CD4-positive, alpha-beta T cell treated with Interleukin-4 for 1 hour (primary cell): ENCODE measurements around the gene AMZ2.

Experiments used
- DNase-seq, 2 donors: peaks; one replicate each; pipeline ENCODE4 v3.0.0-alpha.2; 2020 to 2022

AMZ2 gene

DNA sequence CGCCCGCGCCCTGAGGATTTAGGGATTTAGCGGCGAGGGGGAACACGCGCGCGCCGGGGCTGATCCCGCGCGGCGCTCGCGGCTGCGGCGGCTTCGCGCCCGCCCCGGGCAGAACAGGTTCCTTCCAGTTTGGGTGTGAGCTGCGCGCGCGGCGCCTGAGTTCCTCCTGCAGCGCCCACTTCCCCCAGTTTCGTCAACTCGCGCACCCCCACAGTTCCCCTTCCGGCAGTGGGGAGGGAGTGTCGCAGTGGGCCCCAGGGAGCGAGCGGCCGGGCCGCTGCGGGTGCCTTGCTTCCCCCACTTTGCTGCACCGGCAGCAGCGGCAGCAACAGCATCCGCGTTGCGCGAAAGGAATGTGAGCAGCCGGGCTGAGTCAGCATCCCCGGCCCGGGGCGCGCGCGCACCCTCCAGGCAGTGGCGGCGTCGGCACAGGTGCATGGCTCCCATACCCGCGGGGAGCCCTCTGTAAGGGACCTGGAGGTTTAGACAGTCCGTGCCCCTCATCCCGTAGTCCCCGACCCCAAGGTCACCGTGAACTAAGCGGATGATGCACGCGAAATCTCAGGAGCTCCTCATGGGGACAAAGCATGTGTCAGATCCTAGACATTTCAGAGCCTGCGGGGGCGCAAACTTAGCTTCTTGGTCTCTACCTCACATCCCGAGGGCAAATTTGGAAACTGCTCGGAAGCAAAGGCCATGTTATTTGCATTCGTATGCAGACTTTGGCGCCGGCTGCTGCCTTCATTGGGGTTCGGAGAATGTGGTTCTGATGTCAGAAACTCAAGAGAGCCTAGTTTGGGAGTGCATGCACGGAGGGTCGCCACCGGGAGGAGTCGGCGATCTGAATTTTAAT, 44.2 kb downstream of the AMZ2 start:
- peak; percentile 95 to 96 for DNase-seq

DNA sequence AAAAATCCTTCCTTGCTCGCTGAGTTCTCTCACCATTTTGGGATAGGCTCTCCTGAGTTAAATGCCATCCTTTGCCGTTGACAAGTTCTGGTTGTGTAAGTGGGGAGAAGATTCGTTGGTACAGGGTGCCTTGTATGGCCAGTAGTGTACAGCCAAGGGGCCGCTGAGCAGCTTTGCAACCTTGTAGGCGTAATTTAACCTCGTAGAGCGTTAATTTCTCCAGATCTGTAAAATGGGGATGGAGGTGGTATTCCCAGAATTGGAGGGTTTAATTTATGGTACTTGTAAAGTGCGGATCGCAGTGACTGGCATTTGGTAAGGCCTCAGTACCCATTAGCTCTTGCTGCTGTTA, 44.8 kb downstream of the AMZ2 start:
- DNase-seq, result no peak

DNA sequence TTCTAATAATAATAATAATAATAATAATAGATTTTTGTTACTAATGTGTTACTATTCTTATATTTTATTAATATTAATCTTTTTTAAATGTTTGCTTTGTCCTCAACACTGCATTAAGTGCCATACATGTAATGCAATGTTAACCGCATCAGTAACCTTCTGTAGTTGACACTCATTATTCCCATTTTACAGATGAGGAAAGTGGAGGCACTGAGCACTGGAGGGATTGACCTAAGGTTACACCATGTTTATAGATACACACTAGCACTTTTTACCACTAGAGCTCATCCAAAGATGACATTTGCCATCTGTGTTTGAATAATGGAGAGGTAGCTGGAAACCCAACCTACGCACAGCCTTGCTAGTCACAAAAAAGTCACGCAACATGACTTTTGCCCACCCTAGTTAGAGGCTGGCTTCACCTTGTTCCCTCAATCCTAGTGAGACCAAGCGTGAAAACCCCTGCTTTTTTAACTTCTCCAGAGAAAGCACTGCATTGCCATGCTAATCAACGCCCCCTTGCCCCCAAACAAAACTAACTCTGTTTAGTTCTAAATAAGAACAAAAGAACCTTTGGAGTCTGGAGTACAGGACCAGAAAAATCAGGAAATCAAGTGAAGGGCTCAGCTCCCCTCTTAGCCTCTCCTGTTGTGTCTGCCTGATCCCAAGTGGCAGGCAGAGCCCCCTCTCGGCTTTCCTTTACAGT, 45.8 kb downstream of the AMZ2 start:
- DNase-seq, result no peak

DNA sequence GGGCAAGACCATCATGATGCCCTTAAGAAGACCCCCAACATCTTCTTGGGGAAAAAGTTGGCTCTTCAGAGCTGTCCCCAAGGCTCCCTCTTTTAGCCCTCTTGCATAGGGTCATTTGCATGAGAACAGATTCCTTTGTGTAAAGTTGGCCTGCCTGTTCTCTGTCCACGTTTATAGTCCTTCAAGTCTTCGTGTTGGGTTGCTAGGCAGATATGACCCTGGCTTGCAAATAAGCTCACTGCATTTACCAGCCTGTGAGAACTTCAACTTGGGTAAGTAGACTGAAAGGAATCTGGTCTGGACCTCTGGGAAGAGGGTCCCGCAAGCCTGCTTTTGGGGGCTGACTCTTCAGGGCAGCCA, 46.3 kb downstream of the AMZ2 start:
- no peak for DNase-seq

DNA sequence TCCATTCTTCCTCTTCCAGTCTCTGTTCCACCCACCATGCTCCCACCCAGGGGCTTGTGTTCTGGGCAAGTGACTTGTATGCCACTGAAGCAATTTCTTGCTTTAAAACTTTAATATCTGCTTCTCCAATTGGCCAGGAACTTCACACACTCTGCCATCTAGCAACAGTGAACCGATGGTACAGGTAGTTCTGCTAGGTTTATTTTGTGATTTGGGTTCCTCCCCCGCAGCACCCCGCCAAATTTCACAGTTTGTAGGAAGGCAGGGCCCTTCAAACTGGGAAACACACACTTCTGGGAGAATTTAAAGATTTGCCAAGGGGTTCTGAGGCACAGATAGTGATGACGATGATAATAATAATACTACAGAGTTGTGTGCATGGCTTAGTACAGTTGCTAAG, 46.8 kb downstream of the AMZ2 start:
- no peak for DNase-seq

DNA sequence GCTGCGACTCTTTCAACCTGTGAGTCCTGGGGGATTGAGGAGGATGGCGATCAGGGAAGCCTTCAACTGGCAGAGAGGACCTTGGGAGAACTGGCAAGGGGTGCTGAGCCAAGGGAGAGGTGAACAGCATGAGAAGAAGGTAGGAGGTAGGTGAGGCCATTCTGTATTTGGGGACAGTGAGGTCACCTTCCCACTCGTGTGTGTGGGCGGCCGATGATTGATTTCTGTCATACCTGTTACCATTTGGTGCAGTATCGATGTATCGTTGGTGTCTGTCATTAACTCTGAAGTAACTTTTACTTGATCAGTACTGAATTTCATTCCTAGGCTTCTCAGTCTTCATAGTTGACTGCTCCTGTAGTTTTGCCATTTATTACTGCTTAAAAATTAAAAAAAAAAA, 47.2 kb downstream of the AMZ2 start:
- DNase-seq, result no peak

DNA sequence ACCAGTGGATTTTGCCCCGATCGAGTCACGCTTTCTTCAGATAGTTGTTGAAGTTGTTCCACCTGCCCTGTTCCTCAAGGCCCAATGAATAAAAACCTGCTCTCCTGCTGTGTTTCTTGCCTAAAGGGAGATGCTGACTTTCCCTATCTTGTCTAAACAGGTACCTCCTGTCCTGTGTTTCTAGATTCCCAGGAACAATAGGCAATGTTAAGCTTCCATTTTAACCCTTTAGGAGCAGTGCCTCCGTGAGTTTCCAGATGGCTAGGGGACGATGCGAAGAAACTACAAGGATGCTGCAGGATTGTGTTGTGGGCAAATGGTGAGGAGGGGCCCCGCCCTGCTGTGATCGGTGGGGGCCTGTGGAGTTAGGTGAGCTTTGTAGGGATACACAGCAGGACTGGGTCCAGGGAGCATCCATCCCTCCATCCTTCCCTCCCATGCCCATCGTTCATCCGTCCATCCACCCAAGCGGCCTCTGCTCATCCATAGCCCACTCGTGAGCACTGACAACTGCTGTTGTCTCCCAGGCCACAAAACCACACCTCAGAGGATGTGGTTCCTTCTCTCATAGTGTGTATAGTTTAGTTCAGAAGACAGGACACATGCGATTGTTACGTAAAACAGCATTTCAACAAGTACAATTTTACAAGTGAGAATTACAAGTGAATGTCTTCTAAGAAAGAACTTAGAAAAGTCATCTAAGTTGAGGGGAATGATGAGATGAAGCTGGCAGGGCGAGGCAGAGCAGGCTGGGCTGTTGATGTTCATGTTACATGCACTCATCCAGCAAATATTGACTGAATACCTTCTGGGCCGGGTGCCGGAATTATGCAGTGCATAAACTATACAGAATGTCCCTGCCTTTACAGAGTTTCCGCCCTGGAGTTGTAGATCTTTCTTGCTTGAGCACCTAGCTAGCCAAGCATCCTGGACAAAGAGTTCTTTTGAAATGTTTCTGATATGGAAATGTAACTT, 48.7 kb downstream of the AMZ2 start:
- DNase-seq, result peak; percentile 65 to 81

DNA sequence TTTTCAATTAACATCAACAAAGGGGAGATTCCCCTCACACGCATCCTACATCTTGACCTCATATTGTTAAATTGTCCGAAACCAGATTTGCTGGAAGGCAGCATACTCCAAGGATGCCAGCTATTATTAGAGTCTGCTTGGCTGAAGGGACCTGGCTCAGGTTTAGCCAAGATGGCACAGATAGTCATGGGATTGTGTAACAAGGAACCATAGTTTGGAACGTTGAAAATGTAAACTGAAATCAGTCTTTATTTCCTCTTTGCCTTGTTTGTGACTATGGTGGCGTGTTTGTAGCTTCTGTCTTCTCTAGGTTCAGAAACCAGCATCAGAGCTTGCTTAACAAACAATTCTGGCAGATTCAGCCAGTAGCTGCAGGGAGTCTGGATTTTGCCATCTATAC, 49.4 kb downstream of the AMZ2 start:
- DNase-seq, result peak in 1 of 2 donors; percentile 14

DNA sequence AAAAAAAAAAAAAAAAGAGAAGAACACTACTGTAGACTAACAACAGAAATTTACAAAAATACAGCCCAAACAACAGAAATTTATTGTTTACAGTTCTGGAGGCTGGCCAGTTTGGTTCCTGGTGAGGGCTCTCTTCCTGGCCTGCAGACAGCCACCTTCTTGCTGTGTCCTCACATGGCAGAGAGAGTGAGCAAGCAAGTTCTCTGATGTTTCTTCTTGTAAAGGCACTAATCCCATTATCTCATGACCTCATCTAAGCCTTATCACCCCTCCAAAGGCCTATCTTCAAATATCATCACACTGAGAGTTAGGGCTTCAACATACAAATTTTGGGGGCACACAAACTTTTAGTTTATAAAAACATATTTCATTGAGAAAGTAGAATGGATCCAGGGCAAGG, 50.8 kb downstream of the AMZ2 start:
- DNase-seq, result no peak

DNA sequence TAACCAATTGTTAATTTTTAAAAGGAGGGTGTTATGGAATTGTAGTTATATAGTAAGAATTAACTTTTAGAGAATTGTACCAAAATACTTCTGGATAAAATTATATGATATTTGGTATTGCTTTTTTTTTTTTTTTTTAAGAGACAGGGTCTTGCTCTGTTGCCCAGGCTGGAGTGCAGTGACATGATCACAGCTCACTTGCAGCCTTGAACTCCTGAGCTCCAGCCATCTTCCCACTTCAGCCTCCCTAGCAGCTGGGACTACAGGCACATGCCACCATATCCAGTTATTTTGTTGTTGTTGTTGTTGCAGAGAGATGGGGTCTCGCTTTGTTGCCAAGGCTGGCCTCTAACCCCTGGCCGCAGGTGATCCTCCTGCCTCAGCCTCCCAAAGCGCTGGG, 52.0 kb downstream of the AMZ2 start:
- DNase-seq, result no peak

DNA sequence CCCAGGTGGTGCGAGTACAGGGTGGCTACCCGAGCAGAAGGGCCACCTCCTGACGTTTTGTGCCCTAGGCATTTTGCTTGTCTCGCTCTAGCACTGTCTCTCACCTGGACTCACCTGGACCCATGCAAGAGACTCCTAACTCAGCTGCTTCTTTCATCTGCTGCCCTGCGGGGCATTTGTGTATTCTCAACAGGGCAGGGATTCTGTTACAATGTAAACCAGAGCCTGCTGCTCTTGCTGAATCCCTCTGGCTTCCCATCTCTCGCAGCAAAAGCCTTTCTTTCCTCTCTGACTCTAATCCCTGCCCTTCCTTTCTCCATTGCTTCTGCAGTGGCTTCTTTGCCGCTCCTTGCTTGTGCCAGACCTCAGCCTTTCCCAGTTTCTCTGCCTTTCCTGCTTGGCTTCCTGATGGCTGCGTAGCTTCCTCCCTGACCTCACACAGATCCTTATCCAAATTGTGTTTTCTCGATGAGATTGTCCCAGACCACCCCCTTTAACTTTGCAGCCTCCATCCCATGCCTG, 53.7 kb downstream of the AMZ2 start:
- DNase-seq, result no peak

DNA sequence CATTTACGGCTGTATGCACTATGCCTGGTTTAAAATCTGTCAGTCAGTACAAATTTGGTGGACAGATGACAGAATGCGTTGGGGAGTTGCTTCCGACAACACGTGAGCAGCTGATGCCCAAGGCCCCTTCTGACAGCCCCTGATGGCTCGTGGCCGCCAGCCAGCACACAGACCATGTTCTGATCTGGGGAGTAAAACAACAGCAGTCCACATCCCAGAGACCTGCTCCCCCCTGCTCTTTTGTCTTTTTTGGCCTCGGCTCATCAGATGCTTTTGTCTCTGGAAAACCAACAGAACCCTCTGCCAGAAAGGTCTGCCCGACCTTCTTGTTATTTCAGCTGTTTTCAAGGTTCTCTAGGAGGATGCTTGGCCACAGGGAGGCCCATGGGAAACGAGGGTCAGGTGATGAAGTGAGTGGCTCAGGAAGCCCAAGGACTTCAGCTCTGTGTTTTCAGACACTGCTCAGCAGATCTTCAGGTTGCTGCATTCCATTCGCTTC, 54.3 kb downstream of the AMZ2 start:
- DNase-seq, result no peak

DNA sequence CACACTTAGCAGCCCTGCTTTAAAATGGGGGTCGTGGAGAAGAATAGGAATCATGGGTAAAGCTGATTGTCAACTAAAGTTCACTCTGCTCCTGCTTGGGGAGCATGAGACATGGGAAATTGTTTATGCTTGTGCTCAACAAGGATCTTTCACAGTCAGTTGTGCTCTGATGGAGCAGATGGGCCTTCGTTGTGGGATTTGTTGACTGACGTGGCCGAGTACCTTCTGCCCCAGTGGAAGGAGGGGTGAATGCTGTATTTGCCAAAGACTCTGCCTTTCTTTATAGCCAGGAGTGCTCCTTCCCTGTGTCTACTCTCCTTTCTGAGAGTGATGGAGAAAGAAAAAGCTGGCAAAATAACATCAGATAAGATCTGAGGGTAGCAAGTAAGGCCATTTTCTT, 54.8 kb downstream of the AMZ2 start:
- DNase-seq, result no peak

DNA sequence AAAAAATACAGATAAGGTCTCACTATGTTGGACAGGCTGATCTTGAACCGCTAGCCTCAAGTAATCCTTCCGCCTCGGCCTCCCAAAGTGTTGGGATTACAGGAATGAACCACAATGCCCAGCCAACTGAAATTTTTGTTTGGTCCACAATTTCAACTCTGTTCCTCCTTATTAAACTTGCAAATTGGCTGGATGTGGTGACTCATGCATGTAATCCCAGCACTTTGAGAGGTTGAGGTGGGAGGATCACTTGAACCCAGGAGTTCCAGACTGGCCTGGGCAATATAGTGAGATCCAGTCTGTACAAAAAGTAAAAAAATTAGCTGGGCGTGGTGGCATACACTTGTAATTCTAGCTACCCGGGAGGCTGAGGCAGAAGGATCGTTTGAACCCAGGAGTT, 56.9 kb downstream of the AMZ2 start:
- DNase-seq, result no peak

DNA sequence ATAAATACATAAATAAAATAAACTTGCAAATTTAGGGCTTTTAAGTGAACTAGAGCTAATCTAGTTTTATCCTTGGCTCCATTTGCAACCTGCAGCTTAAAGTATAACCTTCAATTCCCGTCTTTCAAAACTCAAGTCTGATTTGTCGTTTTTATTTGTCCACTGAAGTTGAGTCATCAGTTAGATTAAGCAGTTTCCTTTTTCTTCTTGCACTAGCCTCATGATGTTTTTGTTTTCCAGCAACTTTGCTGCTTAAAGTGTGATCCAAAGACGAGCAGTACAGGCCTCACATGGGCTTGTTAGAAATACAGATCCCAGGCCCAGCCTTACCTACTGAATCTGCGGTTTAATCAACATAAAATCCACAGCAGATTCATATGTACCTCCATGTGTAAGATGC, 57.3 kb downstream of the AMZ2 start:
- DNase-seq, result no peak
